ENCODE results near the gene CAMTA1.

Gene CAMTA1

GRCh38 chr1:7009741-7010525 is 224.7 kb downstream of the CAMTA1 start:
- Histone ChIP-seq H4K20me1 (ENCODE audit: insufficient read depth, low read length) (peaks cover 16% of the 10 kb centered on the region), H3K9me3 (ENCODE audit: insufficient read depth, low read length, severe bottlenecking) (no peaks in the 10 kb centered on the region), H3K4me2 (ENCODE audit: insufficient read depth, low read length) (no peak overlapping the region), H3K9ac (ENCODE audit: low read depth, low read length) (no peak overlapping the region), H3K36me3 (ENCODE audit: insufficient read depth, low read length) (no peaks in the 10 kb centered on the region), H3K27me3 (ENCODE audit: insufficient read depth, low read length, poor library complexity) (peaks cover 12% of the 10 kb centered on the region), H3K27ac (ENCODE audit: low read length) (no peak overlapping the region), H2AFZ (ENCODE audit: low read depth, low read length) (no peak overlapping the region), H3K4me3 (ENCODE audit: low read depth in 1 of 2, low read length in 2 of 2) (no peak overlapping the region), H3K79me2 (ENCODE audit: insufficient read depth, low read length) (no peaks in the 10 kb centered on the region), H3K4me1 (ENCODE audit: insufficient read depth, low read length) (no peaks in the 10 kb centered on the region)
- ATAC-seq (ENCODE audit: insufficient read depth, low read depth) (no peak), DNase-seq (no peak)
- no peak for TF ChIP-seq EZH2 (IDR thresholded peaks at IDR 0.05; ENCODE audit: borderline replicate concordance, low read depth, low read length, severe bottlenecking)
- no peak for TF ChIP-seq CTCF (IDR thresholded peaks at IDR 0.05; ENCODE audit: borderline replicate concordance, extremely low read depth, low read length, poor library complexity, severe bottlenecking)

- no peak overlapping the region for H3K4me2 ChIP-seq (ENCODE audit: insufficient read depth, low read length)
- H3K27me3 ChIP-seq (ENCODE audit: insufficient read depth, low read length, poor library complexity) = peaks cover 12% of the 10 kb centered on the region
- DNase-seq = no peak
- no peaks in the 10 kb centered on the region for H3K9me3 ChIP-seq (ENCODE audit: insufficient read depth, low read length, severe bottlenecking)
- no peak for ATAC-seq (ENCODE audit: insufficient read depth, low read depth)
- H3K27ac ChIP-seq (ENCODE audit: low read length) = no peak overlapping the region
- H3K4me3 ChIP-seq (ENCODE audit: low read depth in 1 of 2, low read length in 2 of 2) = no peak overlapping the region
- no peak overlapping the region for H2AFZ ChIP-seq (ENCODE audit: low read depth, low read length)
- no peaks in the 10 kb centered on the region for H3K36me3 ChIP-seq (ENCODE audit: insufficient read depth, low read length)
- H3K79me2 ChIP-seq (ENCODE audit: insufficient read depth, low read length) = no peaks in the 10 kb centered on the region
- H4K20me1 ChIP-seq (ENCODE audit: insufficient read depth, low read length) = peaks cover 18% of the 10 kb centered on the region
- no peak overlapping the region for H3K9ac ChIP-seq (ENCODE audit: low read depth, low read length)
- no peak for TF ChIP-seq EZH2 (IDR thresholded peaks at IDR 0.05; ENCODE audit: borderline replicate concordance, low read depth, low read length, severe bottlenecking)
- H3K4me1 ChIP-seq (ENCODE audit: insufficient read depth, low read length) = no peaks in the 10 kb centered on the region
Observed at GRCh38 chr1:7010534-7011200, 225.4 kb downstream of the CAMTA1 start.

GRCh38 chr1:7011826-7012225 is 226.6 kb downstream of the CAMTA1 start:
- H3K36me3 ChIP-seq (ENCODE audit: insufficient read depth, low read length) = no peaks in the 10 kb centered on the region
- DNase-seq (no peak), ATAC-seq (ENCODE audit: insufficient read depth, low read depth) (no peak)
- H3K9me3 ChIP-seq (ENCODE audit: insufficient read depth, low read length, severe bottlenecking) = no peaks in the 10 kb centered on the region
- no peak overlapping the region for H3K4me2 ChIP-seq (ENCODE audit: insufficient read depth, low read length)
- H3K79me2 ChIP-seq (ENCODE audit: insufficient read depth, low read length) = no peaks in the 10 kb centered on the region
- peaks cover 18% of the 10 kb centered on the region for H4K20me1 ChIP-seq (ENCODE audit: insufficient read depth, low read length)
- H3K4me1 ChIP-seq (ENCODE audit: insufficient read depth, low read length) = no peaks in the 10 kb centered on the region
- peaks cover 7% of the 10 kb centered on the region for H3K27me3 ChIP-seq (ENCODE audit: insufficient read depth, low read length, poor library complexity)
- TF ChIP-seq EZH2 (IDR thresholded peaks at IDR 0.05; ENCODE audit: borderline replicate concordance, low read depth, low read length, severe bottlenecking) (no peak), CTCF (IDR thresholded peaks at IDR 0.05; ENCODE audit: borderline replicate concordance, extremely low read depth, low read length, poor library complexity, severe bottlenecking) (no peak)
- no peak overlapping the region for H2AFZ ChIP-seq (ENCODE audit: low read depth, low read length)
- H3K9ac ChIP-seq (ENCODE audit: low read depth, low read length) = no peak overlapping the region
- H3K4me3 ChIP-seq (ENCODE audit: low read depth in 1 of 2, low read length in 2 of 2) = no peak overlapping the region
- H3K27ac ChIP-seq (ENCODE audit: low read length) = no peak overlapping the region

GRCh38 chr1:7012461-7012924 is 227.2 kb downstream of the CAMTA1 start:
- Histone ChIP-seq H3K27ac (ENCODE audit: low read length) (no peak overlapping the region), H3K4me1 (ENCODE audit: insufficient read depth, low read length) (no peaks in the 10 kb centered on the region), H2AFZ (ENCODE audit: low read depth, low read length) (no peak overlapping the region), H4K20me1 (ENCODE audit: insufficient read depth, low read length) (peaks cover 20% of the 10 kb centered on the region), H3K4me3 (ENCODE audit: low read depth in 1 of 2, low read length in 2 of 2) (no peak overlapping the region), H3K79me2 (ENCODE audit: insufficient read depth, low read length) (no peaks in the 10 kb centered on the region), H3K36me3 (ENCODE audit: insufficient read depth, low read length) (no peaks in the 10 kb centered on the region), H3K9ac (ENCODE audit: low read depth, low read length) (no peak overlapping the region), H3K9me3 (ENCODE audit: insufficient read depth, low read length, severe bottlenecking) (no peaks in the 10 kb centered on the region), H3K4me2 (ENCODE audit: insufficient read depth, low read length) (no peak overlapping the region), H3K27me3 (ENCODE audit: insufficient read depth, low read length, poor library complexity) (peaks cover 7% of the 10 kb centered on the region)
- TF ChIP-seq EZH2 (IDR thresholded peaks at IDR 0.05; ENCODE audit: borderline replicate concordance, low read depth, low read length, severe bottlenecking) = no peak
- no peak for TF ChIP-seq CTCF (IDR thresholded peaks at IDR 0.05; ENCODE audit: borderline replicate concordance, extremely low read depth, low read length, poor library complexity, severe bottlenecking)
- DNase-seq = no peak
- no peak for ATAC-seq (ENCODE audit: insufficient read depth, low read depth)

All from DND-41 (cell line).